ENCODE results near the gene FAM20B. TPM values are rescaled to one million over a fixed set of nuclear protein-coding genes. Genes with fewer than 3 reads are reported as not detected.

The FAM20B gene
- total RNA-seq, 2 donors from 2014 or later = 47.7 to 52.4 TPM

- no peak for TF ChIP-seq CTCF (conservative IDR thresholded peaks at IDR 0.05)
- Histone ChIP-seq H3K27me3 (ENCODE audit: control insufficient read depth, insufficient read depth, low read length, poor library complexity, severe bottlenecking) (no peaks in the 10 kb centered on the region), H3K9me3 (ENCODE audit: control insufficient read depth, low read length) (peaks cover 18% of the 10 kb centered on the region), H3K27ac (ENCODE audit: low read depth, low read length) (no peak overlapping the region), H3K4me1 (ENCODE audit: control insufficient read depth, insufficient read depth, low read length) (no peaks in the 10 kb centered on the region), H3K4me3 (ENCODE audit: low read length) (no peak overlapping the region), H3K9ac (ENCODE audit: extremely low read depth, low read length, poor library complexity, severe bottlenecking) (no peak overlapping the region), H3K36me3 (ENCODE audit: control insufficient read depth, insufficient read depth, low read length) (no peaks in the 10 kb centered on the region)
- Mint-ChIP-seq H3K36me3 (ENCODE audit: low read depth) (peaks cover 8% of the 10 kb centered on the region), H3K27ac (no peak overlapping the region), H3K4me1 (no peaks in the 10 kb centered on the region), H3K9me3 (peaks cover 30% of the 10 kb centered on the region), H3K4me3 (no peak overlapping the region), H3K27me3 (ENCODE audit: insufficient read depth) (no peaks in the 10 kb centered on the region)
- 92 to 100% methylated on average over 1 of the region's 1 CpG for WGBS, 2 experiments (ENCODE audit: insufficient coverage in 1 of 2, insufficient read length in 1 of 2)
- no peak for DNase-seq
Observed at GRCh38 chr1:178993559-178993958, 32.1 kb upstream of the FAM20B start.

- WGBS, 2 experiments (ENCODE audit: insufficient coverage in 1 of 2, insufficient read length in 1 of 2) = 80 to 86% methylated on average over 1 of the region's 1 CpG
- peaks cover 28% of the 10 kb centered on the region for H3K9me3 Mint-ChIP-seq
Observed at GRCh38 chr1:178997428-178997827, 28.3 kb upstream of the FAM20B start.

GRCh38 chr1:178998295-178998694 is 27.4 kb upstream of the FAM20B start:
- H3K27ac Mint-ChIP-seq = no peak overlapping the region
- H3K9me3 Mint-ChIP-seq = peaks cover 25% of the 10 kb centered on the region
- H3K9me3 ChIP-seq (ENCODE audit: control insufficient read depth, low read length) = peaks cover 18% of the 10 kb centered on the region
- H3K4me1 ChIP-seq (ENCODE audit: control insufficient read depth, insufficient read depth, low read length) = no peaks in the 10 kb centered on the region
- no peak overlapping the region for H3K4me3 ChIP-seq (ENCODE audit: low read length)
- no peak overlapping the region for H3K9ac ChIP-seq (ENCODE audit: extremely low read depth, low read length, poor library complexity, severe bottlenecking)
- no peaks in the 10 kb centered on the region for H3K36me3 ChIP-seq (ENCODE audit: control insufficient read depth, insufficient read depth, low read length)
- peaks cover 7% of the 10 kb centered on the region for H3K36me3 Mint-ChIP-seq (ENCODE audit: low read depth)
- TF ChIP-seq CTCF (conservative IDR thresholded peaks at IDR 0.05) = no peak
- DNase-seq = no peak
- H3K4me1 Mint-ChIP-seq = peaks cover 3% of the 10 kb centered on the region
- no peak overlapping the region for H3K27ac ChIP-seq (ENCODE audit: low read depth, low read length)
- 90 to 95% methylated on average over 2 to 3 of the region's 3 CpGs for WGBS, 2 experiments (ENCODE audit: insufficient coverage in 1 of 2, insufficient read length in 1 of 2)
- no peaks in the 10 kb centered on the region for H3K27me3 Mint-ChIP-seq (ENCODE audit: insufficient read depth)
- H3K4me3 Mint-ChIP-seq = no peak overlapping the region
- H3K27me3 ChIP-seq (ENCODE audit: control insufficient read depth, insufficient read depth, low read length, poor library complexity, severe bottlenecking) = no peaks in the 10 kb centered on the region

More at GRCh38 chr1:178997428-178997827, 28.3 kb upstream of the FAM20B start:
- no peak overlapping the region for H3K27ac ChIP-seq (ENCODE audit: low read depth, low read length)
- no peak overlapping the region for H3K4me3 ChIP-seq (ENCODE audit: low read length)
- no peak for DNase-seq
- no peak for TF ChIP-seq CTCF (conservative IDR thresholded peaks at IDR 0.05)
- no peaks in the 10 kb centered on the region for H3K4me1 ChIP-seq (ENCODE audit: control insufficient read depth, insufficient read depth, low read length)
- no peak overlapping the region for H3K27ac Mint-ChIP-seq
- H3K27me3 ChIP-seq (ENCODE audit: control insufficient read depth, insufficient read depth, low read length, poor library complexity, severe bottlenecking) = no peaks in the 10 kb centered on the region
- H3K4me3 Mint-ChIP-seq = no peak overlapping the region
- no peaks in the 10 kb centered on the region for H3K4me1 Mint-ChIP-seq
- no peaks in the 10 kb centered on the region for H3K27me3 Mint-ChIP-seq (ENCODE audit: insufficient read depth)
- H3K36me3 Mint-ChIP-seq (ENCODE audit: low read depth) = peaks cover 8% of the 10 kb centered on the region
- H3K36me3 ChIP-seq (ENCODE audit: control insufficient read depth, insufficient read depth, low read length) = no peaks in the 10 kb centered on the region
- peaks cover 18% of the 10 kb centered on the region for H3K9me3 ChIP-seq (ENCODE audit: control insufficient read depth, low read length)
- no peak overlapping the region for H3K9ac ChIP-seq (ENCODE audit: extremely low read depth, low read length, poor library complexity, severe bottlenecking)
